ENCODE measurements around the gene IGF2BP3.

GRCh38 chr7:23377134-23377533 lies 93.2 kb downstream of the IGF2BP3 start:
- TF ChIP-seq POLR2A (IDR thresholded peaks at IDR 0.05) = no peak
- TF ChIP-seq, protein P1, sequence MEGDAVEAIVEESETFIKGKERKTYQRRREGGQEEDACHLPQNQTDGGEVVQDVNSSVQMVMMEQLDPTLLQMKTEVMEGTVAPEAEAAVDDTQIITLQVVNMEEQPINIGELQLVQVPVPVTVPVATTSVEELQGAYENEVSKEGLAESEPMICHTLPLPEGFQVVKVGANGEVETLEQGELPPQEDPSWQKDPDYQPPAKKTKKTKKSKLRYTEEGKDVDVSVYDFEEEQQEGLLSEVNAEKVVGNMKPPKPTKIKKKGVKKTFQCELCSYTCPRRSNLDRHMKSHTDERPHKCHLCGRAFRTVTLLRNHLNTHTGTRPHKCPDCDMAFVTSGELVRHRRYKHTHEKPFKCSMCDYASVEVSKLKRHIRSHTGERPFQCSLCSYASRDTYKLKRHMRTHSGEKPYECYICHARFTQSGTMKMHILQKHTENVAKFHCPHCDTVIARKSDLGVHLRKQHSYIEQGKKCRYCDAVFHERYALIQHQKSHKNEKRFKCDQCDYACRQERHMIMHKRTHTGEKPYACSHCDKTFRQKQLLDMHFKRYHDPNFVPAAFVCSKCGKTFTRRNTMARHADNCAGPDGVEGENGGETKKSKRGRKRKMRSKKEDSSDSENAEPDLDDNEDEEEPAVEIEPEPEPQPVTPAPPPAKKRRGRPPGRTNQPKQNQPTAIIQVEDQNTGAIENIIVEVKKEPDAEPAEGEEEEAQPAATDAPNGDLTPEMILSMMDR (IDR thresholded peaks at IDR 0.05) = no peak
